Uterus (tissue), 4 donors: ENCODE measurements around the gene CCDC74B. TPM values are rescaled to one million over a fixed set of nuclear protein-coding genes. Genes with fewer than 3 reads are reported as not detected.
A peak's percentile ranks its signal among the peaks of the same experiment; 100 is the strongest.
"Not testable (repeated sequence)": the region's sequence is repeated elsewhere in the genome, so short reads cannot be mapped to it uniquely, and the experiment has no call there.

ENCODE experiments used
- DNase-seq, 2 donors: peaks; one replicate each; pipeline ENCODE4 v3.0.0-alpha.2; 2019 to 2020
- H3K27ac ChIP-seq, 2 donors: fragments of 200-600 bp; sonication (generic); 1 replicate in 1 of 2; 2 replicates in 1 of 2; pipeline ENCODE4 v1.5.1; 2016 to 2018
- H3K27me3 ChIP-seq, 2 donors: fragments of 200-600 bp; sonication (generic); one replicate each; pipeline ENCODE4 v1.5.1; 2018 to 2019; ENCODE audit warnings: control low read depth in 1 of 2
- H3K36me3 ChIP-seq, 2 donors: fragments of 200-600 bp; sonication (generic); one replicate each; pipeline ENCODE4 v1.5.1; 2019; ENCODE audit warnings: control low read depth in 1 of 2
- H3K4me1 ChIP-seq, 2 donors: fragments of 200-600 bp; sonication (generic); one replicate each; pipeline ENCODE4 v1.5.1; 2018 to 2019; ENCODE audit warnings: control low read depth in 1 of 2
- H3K4me3 ChIP-seq, 2 donors: fragments of 200-600 bp; sonication (generic); 1 replicate in 1 of 2; 2 replicates in 1 of 2; pipeline ENCODE4 v1.5.1; 2018 to 2019; ENCODE audit warnings: mild to moderate bottlenecking in 1 of 2
- H3K9me3 ChIP-seq, 2 donors: fragments of 200-600 bp; sonication (generic); one replicate each; pipeline ENCODE4 v1.5.1; 2019; ENCODE audit warnings: control low read depth in 1 of 2
- POLR2A ChIP-seq, 2 donors: fragments of 450-650 bp; IDR thresholded peaks; one replicate each; pipeline ENCODE4 v1.6.1; 2016; ENCODE audit warnings: antibody characterized with exemption in 2 of 2, mild to moderate bottlenecking in 1 of 2, moderate library complexity in 1 of 2
- intact Hi-C: fragments of 100-400 bp; cut with DNase I; formaldehyde crosslinking; loops from one replicate; pipeline ENCODE4 v1.15.1; 2023; ENCODE audit warnings: low total_unique reads
- total RNA-seq, 4 donors: library from RNA; depleted of rRNA in 3 of 4; stranded (reverse); fragments of >200 nt in 3 of 4; gene quantifications; one replicate each; pipeline versions ENCODE4 v1.1.0 to v1.2.4, GENCODE V29; 2014 to 2023
- TF ChIP-seq, protein P1 (sequence below), 4 experiments: fragments of 200-600 bp in 2 of 4; fragments of 450-650 bp in 2 of 4; sonication (generic) in 2 of 4; IDR thresholded peaks; one replicate each; pipeline ENCODE4 v1.5.1; 2016 to 2019; ENCODE audit warnings: antibody characterized with exemption in 4 of 4, mild to moderate bottlenecking in 2 of 4, moderate library complexity in 1 of 4
- donor health status: DM: yes; HTN: yes; CAD: no.

The CCDC74B gene
- total RNA-seq, 4 donors from 2014 or later, result 4.6 to 34.7 (median 9.8) TPM

- no peak for TF ChIP-seq POLR2A (IDR thresholded peaks at IDR 0.05)
- TF ChIP-seq, protein P1, sequence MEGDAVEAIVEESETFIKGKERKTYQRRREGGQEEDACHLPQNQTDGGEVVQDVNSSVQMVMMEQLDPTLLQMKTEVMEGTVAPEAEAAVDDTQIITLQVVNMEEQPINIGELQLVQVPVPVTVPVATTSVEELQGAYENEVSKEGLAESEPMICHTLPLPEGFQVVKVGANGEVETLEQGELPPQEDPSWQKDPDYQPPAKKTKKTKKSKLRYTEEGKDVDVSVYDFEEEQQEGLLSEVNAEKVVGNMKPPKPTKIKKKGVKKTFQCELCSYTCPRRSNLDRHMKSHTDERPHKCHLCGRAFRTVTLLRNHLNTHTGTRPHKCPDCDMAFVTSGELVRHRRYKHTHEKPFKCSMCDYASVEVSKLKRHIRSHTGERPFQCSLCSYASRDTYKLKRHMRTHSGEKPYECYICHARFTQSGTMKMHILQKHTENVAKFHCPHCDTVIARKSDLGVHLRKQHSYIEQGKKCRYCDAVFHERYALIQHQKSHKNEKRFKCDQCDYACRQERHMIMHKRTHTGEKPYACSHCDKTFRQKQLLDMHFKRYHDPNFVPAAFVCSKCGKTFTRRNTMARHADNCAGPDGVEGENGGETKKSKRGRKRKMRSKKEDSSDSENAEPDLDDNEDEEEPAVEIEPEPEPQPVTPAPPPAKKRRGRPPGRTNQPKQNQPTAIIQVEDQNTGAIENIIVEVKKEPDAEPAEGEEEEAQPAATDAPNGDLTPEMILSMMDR (IDR thresholded peaks at IDR 0.05), result no peak
- no peaks in the 10 kb centered on the region for H3K9me3 ChIP-seq
- no peak overlapping the region for H3K27ac ChIP-seq
- DNase-seq, result no peak
- no peak overlapping the region for H3K4me3 ChIP-seq
- no peaks in the 10 kb centered on the region for H3K27me3 ChIP-seq
- peaks cover 0 to 5% of the 10 kb centered on the region in 2 donors for H3K4me1 ChIP-seq
- no peaks in the 10 kb centered on the region for H3K36me3 ChIP-seq
- intact Hi-C loops, result loop anchor here (10.0 kb wide), 1 partner anchor 148 kb away; no protein-coding TSS in a partner anchor
Measured at GRCh38 chr2:130186391-130186790, 41.5 kb upstream of the CCDC74B start.

- Histone ChIP-seq H3K27ac (no peak overlapping the region), H3K9me3 (no peaks in the 10 kb centered on the region), H3K27me3 (no peaks in the 10 kb centered on the region), H3K4me1 (peaks cover 0 to 5% of the 10 kb centered on the region in 2 donors), H3K4me3 (no peak overlapping the region), H3K36me3 (no peaks in the 10 kb centered on the region)
- intact Hi-C loops, result loop anchor here (10.0 kb wide), 1 partner anchor 149 kb away; no protein-coding TSS in a partner anchor
- no peak for DNase-seq
- TF ChIP-seq POLR2A (IDR thresholded peaks at IDR 0.05), result no peak
- TF ChIP-seq, protein P1 (IDR thresholded peaks at IDR 0.05), result no peak
Measured at GRCh38 chr2:130185896-130186295, 41.0 kb upstream of the CCDC74B start.

DNA sequence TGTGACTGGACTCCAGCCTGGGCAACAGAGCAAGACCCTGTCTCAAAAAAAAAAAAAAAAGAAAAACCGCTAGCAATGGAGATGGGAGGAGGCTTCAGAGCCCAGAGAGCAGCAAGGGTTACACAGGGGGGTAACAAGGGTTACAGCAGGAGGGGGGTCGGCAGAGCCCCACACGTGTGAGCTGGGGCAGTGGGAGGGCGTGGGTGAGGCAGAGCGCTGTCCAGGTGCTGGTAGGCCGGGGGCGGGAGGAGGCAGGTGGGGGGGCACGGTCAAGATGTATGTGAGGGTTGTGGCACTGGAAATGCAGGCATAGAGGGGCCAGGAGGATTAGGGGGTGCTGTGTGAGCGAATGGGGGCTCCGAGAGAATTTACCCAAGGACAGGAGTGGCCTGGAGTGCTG, 40.5 kb upstream of the CCDC74B start:
- intact Hi-C loops, result loop anchor here (10.0 kb wide), 1 partner anchor 149 kb away; no protein-coding TSS in a partner anchor
- Histone ChIP-seq H3K36me3 (no peaks in the 10 kb centered on the region), H3K27me3 (no peaks in the 10 kb centered on the region), H3K27ac (no peak overlapping the region), H3K4me1 (peaks cover 0 to 8% of the 10 kb centered on the region in 2 donors), H3K9me3 (no peaks in the 10 kb centered on the region), H3K4me3 (no peak overlapping the region)
- DNase-seq, result no peak
- TF ChIP-seq, protein P1 (IDR thresholded peaks at IDR 0.05), result no peak
- no peak for TF ChIP-seq POLR2A (IDR thresholded peaks at IDR 0.05)

- TF ChIP-seq POLR2A (IDR thresholded peaks at IDR 0.05), result no peak
- TF ChIP-seq, protein P1 (IDR thresholded peaks at IDR 0.05), result no peak
- H3K27me3 ChIP-seq, result no peaks in the 10 kb centered on the region
- intact Hi-C loops, result loop anchor here (10.0 kb wide), 1 partner anchor 151 kb away; no protein-coding TSS in a partner anchor
- H3K27ac ChIP-seq, result peak overlapping the region; percentile 92 to 95
- H3K9me3 ChIP-seq, result no peaks in the 10 kb centered on the region
- peaks cover 0 to 11% of the 10 kb centered on the region in 2 donors for H3K4me1 ChIP-seq
- H3K36me3 ChIP-seq, result no peaks in the 10 kb centered on the region
- H3K4me3 ChIP-seq, result peak overlapping the region in 1 of 2 donors; percentile 100
- DNase-seq, result peak; percentile 48 to 56
Measured at GRCh38 chr2:130183512-130184373, 38.8 kb upstream of the CCDC74B start.

GRCh38 chr2:130182826-130183511, 38.1 kb upstream of the CCDC74B start:
- H3K9me3 ChIP-seq, DNase-seq, H3K27me3 ChIP-seq, H3K36me3 ChIP-seq: not testable (repeated sequence)
- Histone ChIP-seq H3K4me3 (peak overlapping the region; percentile 4 to 100), H3K4me1 (peaks cover 0 to 11% of the 10 kb centered on the region in 2 donors), H3K27ac (peak overlapping the region; percentile 92 to 95)
- intact Hi-C loops, result loop anchor here (10.0 kb wide), 1 partner anchor 152 kb away; no protein-coding TSS in a partner anchor
